Measurements from ENCODE around the gene RTN4. TPM values are rescaled to one million over a fixed set of nuclear protein-coding genes. Genes with fewer than 3 reads are reported as not detected.

The RTN4 gene
- total RNA-seq, 1 donor from 2014 or later: 106 TPM

GRCh38 chr2:54948120-54948519, 102.1 kb downstream of the RTN4 start:
- Histone ChIP-seq H3K27me3 (ENCODE audit: control insufficient read depth, insufficient read depth, low read length) (no peaks in the 10 kb centered on the region), H3K36me3 (ENCODE audit: control insufficient read depth, insufficient read depth, low read length) (no peaks in the 10 kb centered on the region), H3K4me3 (ENCODE audit: low read depth, low read length) (no peak overlapping the region)
- FAIRE-seq (no peak), DNase-seq (ENCODE audit: low read depth) (no peak)
- TF ChIP-seq CTCF (IDR thresholded peaks at IDR 0.05; ENCODE audit: insufficient read depth, low read length, severe bottlenecking): no peak

GRCh38 chr2:54947646-54948045, 102.6 kb downstream of the RTN4 start:
- no peak for TF ChIP-seq CTCF (IDR thresholded peaks at IDR 0.05; ENCODE audit: insufficient read depth, low read length, severe bottlenecking)
- no peak overlapping the region for H3K4me3 ChIP-seq (ENCODE audit: low read depth, low read length)
- H3K27me3 ChIP-seq (ENCODE audit: control insufficient read depth, insufficient read depth, low read length): no peaks in the 10 kb centered on the region
- FAIRE-seq (no peak), DNase-seq (ENCODE audit: low read depth) (no peak)
- no peaks in the 10 kb centered on the region for H3K36me3 ChIP-seq (ENCODE audit: control insufficient read depth, insufficient read depth, low read length)

- Histone ChIP-seq H3K36me3 (ENCODE audit: control insufficient read depth, insufficient read depth, low read length) (no peaks in the 10 kb centered on the region), H3K4me3 (ENCODE audit: low read depth, low read length) (no peak overlapping the region), H3K27me3 (ENCODE audit: control insufficient read depth, insufficient read depth, low read length) (no peaks in the 10 kb centered on the region)
- FAIRE-seq: no peak
- TF ChIP-seq CTCF (IDR thresholded peaks at IDR 0.05; ENCODE audit: insufficient read depth, low read length, severe bottlenecking): no peak
- no peak for DNase-seq (ENCODE audit: low read depth)
Observed at GRCh38 chr2:54947136-54947535, 103.1 kb downstream of the RTN4 start.

- no peak for FAIRE-seq
- no peaks in the 10 kb centered on the region for H3K27me3 ChIP-seq (ENCODE audit: control insufficient read depth, insufficient read depth, low read length)
- no peak for TF ChIP-seq CTCF (IDR thresholded peaks at IDR 0.05; ENCODE audit: insufficient read depth, low read length, severe bottlenecking)
- no peaks in the 10 kb centered on the region for H3K36me3 ChIP-seq (ENCODE audit: control insufficient read depth, insufficient read depth, low read length)
- no peak overlapping the region for H3K4me3 ChIP-seq (ENCODE audit: low read depth, low read length)
- DNase-seq (ENCODE audit: low read depth): no peak
Observed at GRCh38 chr2:54946220-54946805, 103.9 kb downstream of the RTN4 start.

- FAIRE-seq (no peak), DNase-seq (ENCODE audit: low read depth) (peak; percentile 66)
Observed at GRCh38 chr2:54945391-54946219, 104.6 kb downstream of the RTN4 start.

More at GRCh38 chr2:54945391-54946219, 104.6 kb downstream of the RTN4 start:
- H3K27me3 ChIP-seq (ENCODE audit: control insufficient read depth, insufficient read depth, low read length): no peaks in the 10 kb centered on the region
- no peaks in the 10 kb centered on the region for H3K36me3 ChIP-seq (ENCODE audit: control insufficient read depth, insufficient read depth, low read length)
- no peak overlapping the region for H3K4me3 ChIP-seq (ENCODE audit: low read depth, low read length)
- no peak for TF ChIP-seq CTCF (IDR thresholded peaks at IDR 0.05; ENCODE audit: insufficient read depth, low read length, severe bottlenecking)

All from bronchial epithelial cell (primary cell).